H1 (cell line): ENCODE data around the gene RHBDD2. TPM values are rescaled to one million over a fixed set of nuclear protein-coding genes. Genes with fewer than 3 reads are reported as not detected.

Experiments
- CTCF ChIA-PET: fragments of 300-600 bp; sonication (Branson Sonifier 250); formaldehyde crosslinking; loops from one replicate; lab custom pipeline; 2021; ENCODE audit not compliant: partially characterized antibody; lab: Charles Lee
- POLR2A ChIA-PET: fragments of 300-600 bp; sonication (Branson Sonifier 250); formaldehyde crosslinking; loops from one replicate; lab custom pipeline; 2021; ENCODE audit warnings: inconsistent platforms; ENCODE audit not compliant: partially characterized antibody; lab: Charles Lee
- DNase-seq, 2 experiments: peaks; one replicate each; pipeline versions ENCODE4 v3.0.0 to v3.0.0-alpha.2; 2010 to 2022; ENCODE audit warnings: low spot score in 2 of 2, low read depth in 1 of 2, mixed read lengths in 1 of 2
- FAIRE-seq: peaks from 2 replicates; lab custom pipeline; 2011; peaks lifted over from hg19 to GRCh38; lab: Jason Lieb, UNC
- H2AFZ ChIP-seq: 2 replicates; pipeline ENCODE4 v1.8.1; 2012; ENCODE audit warnings: low read length, inconsistent platforms
- H2AK5ac ChIP-seq: 2 replicates; pipeline ENCODE4 v1.6.1; 2013; ENCODE audit warnings: low read depth, low read length
- H2BK120ac ChIP-seq: replicated peaks from 2 replicates; pipeline ENCODE3; 2013; ENCODE audit warnings: low read depth, low read length, inconsistent platforms
- H2BK12ac ChIP-seq: 2 replicates; pipeline ENCODE4 v1.6.1; 2013; ENCODE audit warnings: low read depth, low read length
- H2BK15ac ChIP-seq: 2 replicates; pipeline ENCODE4 v1.6.1; 2013; ENCODE audit warnings: low read length
- H2BK20ac ChIP-seq: 2 replicates; pipeline ENCODE4 v1.6.1; 2013; ENCODE audit warnings: low read length
- H2BK5ac ChIP-seq: 2 replicates; pipeline ENCODE4 v1.6.1; 2013; ENCODE audit warnings: low read depth, low read length
- H3K14ac ChIP-seq: 2 replicates; pipeline ENCODE4 v1.6.1; 2013; ENCODE audit warnings: inconsistent platforms; ENCODE audit not compliant: insufficient read length
- H3K18ac ChIP-seq: 2 replicates; pipeline ENCODE4 v1.6.1; 2013; ENCODE audit warnings: low read length; ENCODE audit errors: extremely low read depth
- H3K23ac ChIP-seq: 2 replicates; pipeline ENCODE4 v1.6.1; 2013; ENCODE audit warnings: inconsistent platforms; ENCODE audit not compliant: insufficient read length
- H3K23me2 ChIP-seq: 2 replicates; pipeline ENCODE4 v1.6.1; 2013; ENCODE audit warnings: low read depth, low read length
- H3K27ac ChIP-seq: 2 replicates; pipeline ENCODE4 v1.6.1; 2011; ENCODE audit warnings: low read depth, low read length, inconsistent platforms
- H3K27me3 ChIP-seq, 4 experiments: replicated peaks in 1 of 4; 1 replicate in 1 of 4; 2 replicates in 3 of 4; pipeline versions ENCODE4 v1.6.1 to v1.8.1; 2011 to 2013; ENCODE audit warnings: low read length in 3 of 4, mild to moderate bottlenecking in 3 of 4, inconsistent platforms in 2 of 4, mixed read lengths in 2 of 4, moderate library complexity in 1 of 4; ENCODE audit not compliant: control insufficient read depth in 3 of 4, insufficient read depth in 3 of 4; ENCODE audit errors: extremely low read depth in 1 of 4
- H3K36me3 ChIP-seq, 4 experiments: 2 replicates each; pipeline versions ENCODE4 v1.6.1 to v1.8.1; 2011 to 2013; ENCODE audit warnings: mild to moderate bottlenecking in 4 of 4, low read length in 3 of 4, moderate library complexity in 2 of 4, control low read depth in 1 of 4, inconsistent platforms in 1 of 4; ENCODE audit not compliant: insufficient read depth in 4 of 4, control insufficient read depth in 2 of 4
- H3K4ac ChIP-seq: replicated peaks from 2 replicates; pipeline ENCODE3; 2013; ENCODE audit warnings: low read length, low read depth, mixed read lengths, inconsistent platforms; ENCODE audit not compliant: insufficient read length
- H3K4me1 ChIP-seq, 4 experiments: replicated peaks in 1 of 4; 1 replicate in 1 of 4; 2 replicates in 3 of 4; pipeline versions ENCODE4 v1.6.1 to v1.8.1; 2011 to 2013; ENCODE audit warnings: low read length in 3 of 4, inconsistent platforms in 2 of 4, mixed read lengths in 1 of 4; ENCODE audit not compliant: insufficient read depth in 4 of 4, control insufficient read depth in 3 of 4
- H3K4me2 ChIP-seq, 2 experiments: 2 replicates each; pipeline versions ENCODE4 v1.6.1 to v1.8.1; 2011 to 2013; ENCODE audit warnings: low read depth in 2 of 2, low read length in 2 of 2, control low read depth in 1 of 2, inconsistent platforms in 1 of 2, mild to moderate bottlenecking in 1 of 2; ENCODE audit not compliant: insufficient read depth in 1 of 2
- H3K4me3 ChIP-seq, 4 experiments: fragments of 200-600, 300-600 bp in 1 of 4; sonication (generic), shearing (Covaris generic), sonication (Bioruptor Twin) in 1 of 4; 2 replicates each; pipeline versions ENCODE4 v1.5.1 to v1.8.1; 2011 to 2016; ENCODE audit warnings: low read length in 4 of 4, low read depth in 3 of 4, control low read depth in 2 of 4, inconsistent platforms in 2 of 4, mild to moderate bottlenecking in 2 of 4, mixed read lengths in 1 of 4, moderate library complexity in 1 of 4; ENCODE audit not compliant: insufficient read depth in 2 of 4; ENCODE audit errors: extremely low read depth in 1 of 4
- H3K56ac ChIP-seq: replicated peaks from 2 replicates; pipeline ENCODE3; 2013; ENCODE audit warnings: low read depth, mild to moderate bottlenecking, mixed read lengths, low read length, inconsistent platforms; ENCODE audit not compliant: insufficient read length
- H3K79me1 ChIP-seq: 2 replicates; pipeline ENCODE4 v1.6.1; 2013; ENCODE audit warnings: low read depth, low read length, control low read depth
- H3K79me2 ChIP-seq, 2 experiments: 2 replicates each; pipeline versions ENCODE4 v1.6.1 to v1.8.1; 2012 to 2013; ENCODE audit warnings: low read length in 2 of 2, mild to moderate bottlenecking in 2 of 2, inconsistent platforms in 1 of 2; ENCODE audit not compliant: insufficient read depth in 2 of 2, control insufficient read depth in 1 of 2
- H3K9ac ChIP-seq, 4 experiments: replicated peaks in 1 of 4; 1 replicate in 1 of 4; 2 replicates in 3 of 4; pipeline versions ENCODE4 v1.6.1 to v1.8.1; 2011 to 2013; ENCODE audit warnings: low read depth in 3 of 4, low read length in 3 of 4, control low read depth in 2 of 4, mild to moderate bottlenecking in 2 of 4, moderate library complexity in 2 of 4, inconsistent platforms in 1 of 4; ENCODE audit errors: extremely low read depth in 1 of 4
- H3K9me3 ChIP-seq, 2 experiments: 2 replicates each; pipeline versions ENCODE4 v1.6.1 to v1.8.1; 2012 to 2013; ENCODE audit warnings: mild to moderate bottlenecking in 2 of 2, moderate library complexity in 2 of 2, control low read depth in 1 of 2, inconsistent platforms in 1 of 2, low read depth in 1 of 2, low read length in 1 of 2, mixed read lengths in 1 of 2; ENCODE audit not compliant: insufficient read depth in 2 of 2
- H4K20me1 ChIP-seq, 2 experiments: replicated peaks in 1 of 2; 2 replicates each; pipeline versions ENCODE3 to v1.8.1; 2011 to 2013; ENCODE audit warnings: inconsistent platforms in 2 of 2, low read length in 2 of 2, mild to moderate bottlenecking in 1 of 2; ENCODE audit not compliant: insufficient read depth in 2 of 2, control insufficient read depth in 1 of 2
- H4K5ac ChIP-seq: 2 replicates; pipeline ENCODE4 v1.6.1; 2013; ENCODE audit warnings: low read length, low read depth, mixed read lengths, inconsistent platforms; ENCODE audit not compliant: insufficient read length
- H4K8ac ChIP-seq: 2 replicates; pipeline ENCODE4 v1.8.0; 2013; ENCODE audit warnings: mild to moderate bottlenecking, moderate library complexity, low read length, inconsistent platforms; ENCODE audit not compliant: insufficient read depth; ENCODE audit errors: extremely low read depth
- H4K91ac ChIP-seq: replicated peaks from 2 replicates; pipeline ENCODE3; 2013; ENCODE audit warnings: low read length, mixed read lengths, inconsistent platforms; ENCODE audit not compliant: insufficient read length
- CBX5 ChIP-seq: fragments of 300-800, 300-1000 bp; sonication (generic); IDR thresholded peaks from 2 replicates; pipeline ENCODE4 v1.7.1; 2016; ENCODE audit warnings: antibody characterized with exemption, low read length, low read depth
- JUN ChIP-seq: IDR thresholded peaks from 2 replicates; pipeline ENCODE4 v1.6.1; 2011; ENCODE audit warnings: low read depth, mild to moderate bottlenecking, improper control_type of control experiment, low read length
- JUND ChIP-seq: IDR thresholded peaks from 2 replicates; pipeline ENCODE4 v1.6.1; 2011; ENCODE audit warnings: mild to moderate bottlenecking, improper control_type of control experiment, low read length
- KDM4A ChIP-seq: IDR thresholded peaks from one replicate; pipeline ENCODE4 v1.7.1; 2012; ENCODE audit warnings: low read depth, mild to moderate bottlenecking, moderate library complexity, low read length, inconsistent platforms; ENCODE audit not compliant: severe bottlenecking
- KDM5A ChIP-seq: fragments of 200-600 bp; IDR thresholded peaks from 2 replicates; pipeline ENCODE4 v1.7.1; 2012; ENCODE audit warnings: mild to moderate bottlenecking, low read length, inconsistent platforms, mixed read lengths
- PHF8 ChIP-seq: fragments of 200-600 bp; sonication (generic); conservative IDR thresholded peaks from 2 replicates; pipeline ENCODE4 v1.7.1; 2012; ENCODE audit warnings: low read depth, mild to moderate bottlenecking, inconsistent platforms, low read length, moderate library complexity
- RNF2 ChIP-seq: fragments of 200-900, 300-1000 bp; sonication (generic); IDR thresholded peaks from 2 replicates; pipeline ENCODE4 v1.7.1; 2016; ENCODE audit warnings: borderline replicate concordance, low read depth, mild to moderate bottlenecking, antibody characterized with exemption, low read length; ENCODE audit not compliant: poor library complexity, severe bottlenecking; ENCODE audit errors: missing control alignments
- SP1 ChIP-seq: IDR thresholded peaks from 2 replicates; pipeline ENCODE4 v1.6.1; 2011; ENCODE audit warnings: low read depth, low read length
- SP4 ChIP-seq: IDR thresholded peaks from 2 replicates; pipeline ENCODE4 v1.6.1; 2012; ENCODE audit warnings: low read length, inconsistent platforms
- SRF ChIP-seq: IDR thresholded peaks from 2 replicates; pipeline ENCODE4 v1.6.1; 2011; ENCODE audit warnings: mild to moderate bottlenecking, low read depth, low read length, moderate library complexity
- SUZ12 ChIP-seq: fragments of 200-600 bp; sonication (generic); IDR thresholded peaks from 2 replicates; pipeline ENCODE4 v1.6.1; 2012; ENCODE audit warnings: mild to moderate bottlenecking, inconsistent platforms, low read length, moderate library complexity, mixed read lengths
- TAF7 ChIP-seq: optimal IDR thresholded peaks from 2 replicates; pipeline ENCODE3; 2011; ENCODE audit warnings: low read depth, mild to moderate bottlenecking, inconsistent platforms, low read length, moderate library complexity, borderline replicate concordance
- WGBS, 2 experiments: shearing (Covaris generic) in 1 of 2; methylation state at CpG; one replicate each; pipeline versions ENCODE4 v1.1.6 to v1.1.7; 2013 to 2015; ENCODE audit warnings: low lambda C conversion rate in 2 of 2, mixed read lengths in 2 of 2, inconsistent platforms in 1 of 2, low coverage in 1 of 2, missing lambda C conversion rate in 1 of 2; ENCODE audit not compliant: insufficient replicate concordance in 2 of 2, insufficient coverage in 1 of 2, insufficient read length in 1 of 2; ENCODE audit errors: extremely low coverage in 1 of 2, missing lambda C conversion rate in 1 of 2; 5-methylcytosine and 5-hydroxymethylcytosine counted together
- polyA plus RNA-seq, 7 experiments: library from polyadenylated mRNA; depleted of rRNA in 3 of 7; stranded (reverse) in 5 of 7; unstranded in 2 of 7; fragments of >200 nt in 5 of 7; fragments of 200-250 nt in 2 of 7; gene quantifications; 1 replicate in 5 of 7; 2 replicates in 1 of 7; 4 replicates in 1 of 7; pipeline versions ENCODE4 v1.2.1 to v1.2.3, GENCODE V29; 2011 to 2013; ENCODE audit warnings: missing spikeins in 2 of 7, mixed read lengths in 2 of 7
- total RNA-seq: library from RNA; stranded (reverse); fragmentation: NEBNext Ultra II Directional; extraction: Animal tissue kit (Norgen Biotek cat#: 25700); gene quantifications from 2 replicates; pipeline ENCODE4 v1.2.1, GENCODE V29; 2021

Gene RHBDD2
- total and polyA plus RNA-seq, 2 of the 8 experiments (the other 6 are each of a cell fraction or from before 2014, with no cell fraction given) = 28.3 to 65.5 TPM

DNA sequence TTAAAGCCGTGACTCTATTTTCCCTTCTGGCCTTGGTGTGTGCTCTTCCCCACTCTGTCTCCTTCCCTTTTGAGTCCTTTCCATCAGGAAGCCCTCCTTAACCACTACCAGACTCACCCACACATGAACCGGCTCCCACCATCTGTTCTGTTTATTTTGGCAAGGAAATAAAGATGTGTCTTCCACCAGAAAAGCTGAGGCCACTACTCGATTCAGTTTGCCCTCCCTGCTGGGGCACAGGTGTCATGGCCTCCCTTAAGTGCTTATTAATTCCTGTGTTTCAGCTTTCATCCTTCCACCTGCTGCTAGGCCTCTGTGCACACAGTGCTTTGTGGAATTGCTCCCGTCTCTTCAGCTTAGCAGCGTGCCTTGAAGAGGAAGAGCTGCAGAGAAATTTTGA is 52.8 kb downstream of the RHBDD2 start:
- no peak for TF ChIP-seq KDM4A
- TF ChIP-seq RNF2 = no peak
- TF ChIP-seq SP1 = no peak
- no peak for TF ChIP-seq KDM5A
- no peak for TF ChIP-seq SP4
- no peak for TF ChIP-seq TAF7
- no peak for TF ChIP-seq CBX5
- TF ChIP-seq PHF8 = no peak
- no peak for TF ChIP-seq SRF
- TF ChIP-seq JUN = no peak
- no peak for TF ChIP-seq JUND
- TF ChIP-seq SUZ12 = no peak
- H3K79me2 ChIP-seq = peaks cover 3 to 60% of the 10 kb centered on the region in 2 experiments
- no peak overlapping the region for H3K56ac ChIP-seq
- no peak overlapping the region for H3K9ac ChIP-seq
- FAIRE-seq (no peak), DNase-seq (no peak)
- H3K4me2 ChIP-seq = no peak overlapping the region
- H3K27ac ChIP-seq = no peak overlapping the region
- H2AK5ac ChIP-seq = no peak overlapping the region; the same call in 1 of the 2 replicates
- H4K8ac ChIP-seq = no peak overlapping the region
- H2BK20ac ChIP-seq = no peak overlapping the region
- peaks cover 4 to 12% of the 10 kb centered on the region in 2 experiments for H4K20me1 ChIP-seq
- H2BK12ac ChIP-seq = no peak overlapping the region
- no peak overlapping the region for H3K23ac ChIP-seq
- no peaks in the 10 kb centered on the region for H3K27me3 ChIP-seq
- no peak overlapping the region for H3K4ac ChIP-seq
- H3K18ac ChIP-seq = no peak overlapping the region
- no peak overlapping the region for H2BK5ac ChIP-seq
- peaks cover 0 to 3% (median 0%) of the 10 kb centered on the region in 4 experiments; a peak in 1 of 7 replicates for H3K4me1 ChIP-seq
- no peak overlapping the region for H2BK15ac ChIP-seq
- peaks cover 20% of the 10 kb centered on the region for H3K79me1 ChIP-seq
- no peak overlapping the region for H4K91ac ChIP-seq
- H2AFZ ChIP-seq = no peak overlapping the region
- peaks cover 2% of the 10 kb centered on the region; the same call in 1 of the 2 replicates for H3K23me2 ChIP-seq
- CTCF ChIA-PET = interaction anchor here (0.5 to 0.9 kb wide), 2 partner anchors 65 to 81 kb away, joined by 3 read pairs; no protein-coding TSS in a partner anchor
- no peak overlapping the region for H2BK120ac ChIP-seq
- H3K4me3 ChIP-seq = no peak overlapping the region
- no peak overlapping the region for H4K5ac ChIP-seq
- POLR2A ChIA-PET = interaction anchor here (0.7 to 1.3 kb wide), 5 partner anchors 11 to 64 kb away, joined by 3 to 7 read pairs (median 3); partner anchors contain the start of gene POR
- no peaks in the 10 kb centered on the region; a peak in 1 of 8 replicates for H3K36me3 ChIP-seq
- peaks cover 0 to 2% of the 10 kb centered on the region in 2 experiments; a peak in 2 of 4 replicates for H3K9me3 ChIP-seq
- WGBS, 2 experiments = 88% methylated on average over 5 of the region's 5 CpGs; no CpG with 5 or more reads in 1 of the 2 experiments
- no peak overlapping the region for H3K14ac ChIP-seq
